Measurements from ENCODE around the gene MCTP2.

The MCTP2 gene

GRCh38 chr15:94403331-94403730 is 172.0 kb downstream of the MCTP2 start:
- DNase-seq, result no peak

- no peak for DNase-seq
These were observed 173.4 kb downstream of the MCTP2 start for GRCh38 chr15:94404733-94405283.

- DNase-seq, result no peak
These were observed 179.9 kb downstream of the MCTP2 start for GRCh38 chr15:94411285-94411684.

DNA sequence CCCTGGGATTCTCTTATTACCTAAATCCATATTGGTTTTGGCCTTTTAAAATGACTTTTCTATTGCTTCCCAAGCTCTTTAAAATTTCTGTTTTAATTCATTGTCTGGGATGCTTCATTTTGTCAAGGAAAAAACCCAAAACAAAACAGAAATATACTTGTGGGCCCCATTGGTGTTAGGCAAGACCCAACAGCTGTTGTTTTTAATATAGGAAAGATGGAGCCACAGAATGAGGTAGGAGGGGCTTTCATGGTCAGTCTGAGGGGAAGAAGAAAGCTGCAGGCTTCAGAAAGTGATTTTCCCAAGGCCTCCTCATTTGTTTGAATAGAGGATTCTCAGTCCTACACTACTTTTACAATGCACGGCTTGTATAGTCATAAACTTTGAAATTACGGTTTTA is 180.5 kb downstream of the MCTP2 start:
- DNase-seq, result no peak

GRCh38 chr15:94412979-94413746 is 181.8 kb downstream of the MCTP2 start:
- no peak for DNase-seq

- DNase-seq, result no peak
These were observed 183.6 kb downstream of the MCTP2 start for GRCh38 chr15:94414916-94415315.

DNA sequence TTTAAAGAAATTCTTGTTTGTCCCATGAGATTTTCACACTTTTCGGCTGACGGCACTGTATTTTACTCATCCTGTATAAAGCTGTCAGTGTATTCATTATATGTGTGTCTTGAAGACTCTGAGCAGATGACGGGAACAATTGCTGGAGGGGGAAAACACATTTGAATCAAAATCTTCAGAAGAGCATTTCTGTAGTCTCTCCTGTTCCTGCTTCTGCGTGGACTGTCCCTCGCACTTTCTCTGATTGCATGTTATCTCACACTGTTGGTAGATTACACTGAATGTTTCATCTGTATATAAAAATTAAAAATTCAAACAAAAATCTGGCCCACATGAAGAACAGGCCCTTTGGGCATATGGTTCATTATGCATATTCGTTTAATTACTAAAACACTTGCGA is 184.9 kb downstream of the MCTP2 start:
- no peak for DNase-seq

DNA sequence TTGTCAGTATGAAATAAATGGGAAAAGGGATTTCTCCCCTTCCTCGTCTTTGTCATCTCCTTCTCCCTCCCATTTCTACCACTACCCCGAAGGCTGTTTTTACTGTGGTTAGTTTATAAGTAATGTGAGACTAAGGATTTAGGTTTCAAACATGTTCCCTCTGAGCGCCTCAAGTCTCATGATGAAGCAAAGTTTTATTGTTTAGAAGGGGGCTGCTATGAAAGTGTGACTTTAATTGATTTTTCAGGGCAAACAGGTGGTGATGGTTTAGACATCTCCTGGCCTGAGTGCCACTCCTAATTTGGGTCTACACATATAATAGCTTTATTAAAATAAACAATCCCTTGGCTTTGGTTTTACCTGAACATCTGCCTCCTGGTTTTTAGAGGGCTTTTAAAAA is 185.5 kb downstream of the MCTP2 start:
- no peak for DNase-seq

GRCh38 chr15:94417501-94418293 is 186.3 kb downstream of the MCTP2 start:
- DNase-seq, result no peak

DNA sequence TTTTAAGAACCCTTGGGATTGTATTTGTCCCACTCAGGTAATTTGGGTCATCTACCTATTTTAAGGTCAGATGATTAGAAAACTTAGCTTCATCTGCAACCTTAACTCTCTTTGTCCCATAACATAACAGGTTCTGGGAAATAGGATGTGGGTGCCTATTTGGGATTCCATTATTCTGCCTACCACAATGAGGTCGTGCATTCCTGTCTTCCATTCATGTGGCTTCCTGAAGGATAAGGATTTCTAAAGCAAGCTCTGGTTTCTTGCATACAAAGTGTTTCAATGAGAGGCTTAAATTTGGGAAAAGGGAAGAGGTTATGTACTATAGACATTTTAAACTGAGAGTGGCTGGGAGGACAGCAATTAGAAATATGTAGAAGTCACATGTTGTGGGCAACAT is 190.3 kb downstream of the MCTP2 start:
- no peak for DNase-seq

- DNase-seq, result no peak
These were observed 200.9 kb downstream of the MCTP2 start for GRCh38 chr15:94432279-94432678.

DNA sequence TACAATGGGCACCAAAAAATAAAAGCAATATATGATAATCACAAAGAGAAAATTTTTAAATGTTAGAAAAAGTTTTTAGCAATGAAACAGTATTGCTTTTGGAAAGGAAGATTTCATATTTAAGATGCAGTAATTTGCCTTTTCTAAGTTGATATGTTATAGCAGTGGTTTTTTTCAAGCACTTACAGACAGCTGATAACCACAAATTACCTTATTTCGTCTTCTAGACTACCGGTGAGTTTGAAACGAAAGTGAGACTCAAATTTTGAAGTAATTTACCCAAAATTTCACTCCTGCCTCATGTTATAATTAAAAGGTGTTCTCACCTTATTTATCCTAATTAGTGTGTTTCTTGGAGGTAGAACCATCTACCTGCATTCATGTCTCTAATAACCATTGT is 207.8 kb downstream of the MCTP2 start:
- no peak for DNase-seq

GRCh38 chr15:94441760-94442159 is 210.4 kb downstream of the MCTP2 start:
- no peak for DNase-seq

DNA sequence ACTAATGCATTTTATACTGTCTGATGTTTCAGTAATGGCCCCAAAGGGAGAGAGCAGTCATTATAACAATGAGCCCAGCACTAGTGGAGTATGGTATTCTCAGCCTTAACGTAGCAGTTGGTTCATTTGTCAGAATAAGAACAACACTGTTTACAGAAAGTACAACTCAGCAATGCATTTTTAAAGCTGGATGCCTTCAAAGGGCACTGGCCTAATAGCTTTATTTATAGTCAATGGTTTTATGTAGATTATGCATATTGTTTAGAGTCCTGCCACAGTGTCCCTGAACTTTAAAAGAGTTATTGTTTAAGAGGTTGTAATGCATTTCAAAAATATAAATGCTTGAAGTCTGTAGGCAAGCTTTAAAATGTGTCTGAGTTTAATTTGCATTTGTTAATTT is 211.1 kb downstream of the MCTP2 start:
- no peak for DNase-seq

GRCh38 chr15:94443186-94443585 is 211.8 kb downstream of the MCTP2 start:
- no peak for DNase-seq

DNA sequence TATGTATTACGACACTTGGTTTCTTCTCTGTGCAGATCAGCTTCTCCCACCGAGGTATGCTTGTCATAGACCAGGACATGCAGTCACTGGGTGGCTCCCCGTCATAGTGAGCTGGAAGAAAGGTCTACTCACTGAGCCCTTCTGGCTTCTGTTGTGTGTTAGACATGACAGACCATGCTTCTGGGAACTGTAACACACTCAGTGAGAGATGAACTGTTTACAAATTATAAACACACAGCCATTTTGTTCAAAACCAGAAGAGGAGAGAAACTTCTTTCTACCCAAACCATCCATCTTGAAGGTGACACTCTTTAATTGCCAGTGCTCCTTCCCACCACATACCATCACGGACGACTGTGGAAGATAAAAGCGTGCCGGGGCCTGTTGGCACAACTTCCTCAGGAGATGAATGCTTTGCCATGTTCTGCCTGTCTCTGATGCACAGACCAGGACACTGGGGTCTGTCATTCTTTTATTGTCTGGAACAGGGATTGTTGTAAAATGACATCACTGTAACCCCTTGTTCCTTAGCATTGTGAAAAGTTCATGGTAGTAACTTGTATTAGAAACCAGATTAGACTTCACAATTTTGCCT is 214.3 kb downstream of the MCTP2 start:
- no peak for DNase-seq

DNA sequence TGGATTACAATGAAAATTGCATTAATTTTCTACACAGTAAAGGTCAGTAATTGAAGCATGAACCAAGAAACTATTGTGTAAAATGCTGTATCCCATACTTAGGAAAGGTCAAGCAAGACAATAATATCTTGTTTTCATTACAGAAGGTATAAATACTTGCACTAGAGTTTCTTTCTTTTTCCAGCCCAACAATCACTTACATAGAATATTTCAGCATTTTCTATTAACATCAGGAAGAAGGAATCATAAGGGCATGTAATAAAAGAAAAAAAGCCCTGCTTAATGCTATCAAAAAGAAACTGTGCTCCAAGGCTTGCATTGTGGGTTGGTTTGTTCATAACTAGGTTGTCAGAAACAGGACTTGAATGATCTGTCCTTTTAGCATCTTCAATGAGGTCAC is 215.1 kb downstream of the MCTP2 start:
- DNase-seq, result no peak

DNA sequence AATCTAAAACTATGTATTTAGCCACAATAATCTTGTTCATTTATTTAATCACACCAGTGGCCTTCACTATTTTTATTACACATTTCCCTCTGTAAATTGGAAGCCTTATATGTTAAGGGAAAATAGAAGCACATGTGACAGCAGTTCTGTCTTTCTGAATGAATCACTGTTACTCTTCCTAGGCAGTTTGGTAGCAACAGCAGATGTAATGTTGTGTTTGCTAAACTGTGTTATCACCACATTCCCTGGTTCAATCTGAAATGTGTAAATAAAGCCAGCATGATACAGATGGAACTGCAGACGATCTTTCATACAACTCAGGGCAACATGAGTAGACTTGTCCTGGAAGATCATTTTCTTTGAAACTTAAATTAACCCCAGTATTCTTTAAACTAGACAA is 220.1 kb downstream of the MCTP2 start:
- DNase-seq, result no peak

GRCh38 chr15:94453227-94453988 is 222.0 kb downstream of the MCTP2 start:
- DNase-seq, result no peak

DNA sequence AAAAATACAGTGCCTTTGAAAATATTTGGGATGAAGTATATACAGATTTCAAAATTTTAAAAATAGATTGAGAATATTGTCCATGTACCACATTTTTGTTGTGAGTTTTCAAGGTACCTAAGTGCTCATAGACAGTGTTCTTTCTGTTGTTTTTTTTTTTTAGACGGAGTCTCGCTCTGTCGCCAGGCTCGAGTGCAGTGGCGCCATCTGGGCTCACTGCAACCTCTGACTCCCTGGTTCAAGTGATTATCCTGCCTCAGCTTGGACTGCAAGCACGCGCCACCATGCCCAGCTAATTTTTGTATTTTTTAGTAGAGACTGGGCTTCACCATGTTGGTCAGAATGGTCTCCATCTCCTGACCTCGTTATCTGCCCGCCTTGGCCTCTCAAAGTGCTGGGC is 223.9 kb downstream of the MCTP2 start:
- no peak for DNase-seq

GRCh38 chr15:94456226-94456625 is 224.9 kb downstream of the MCTP2 start:
- no peak for DNase-seq

GRCh38 chr15:94457661-94458060 is 226.3 kb downstream of the MCTP2 start:
- DNase-seq, result no peak

- no peak for DNase-seq
These were observed 229.3 kb downstream of the MCTP2 start for GRCh38 chr15:94460624-94461023.

Measured in DMS79 treated with DMSO at 0.1 percent for 48 hours (cell line).